Muscle of leg (tissue), 11 donors: ENCODE measurements around the gene RHOF. TPM values are rescaled to one million over a fixed set of nuclear protein-coding genes. Genes with fewer than 3 reads are reported as not detected.
A peak's percentile ranks its signal among the peaks of the same experiment; 100 is the strongest.

Experiments used
- DNase-seq: peaks from one replicate; pipeline ENCODE4 v3.0.0; 2013
- H3K27ac ChIP-seq: one replicate; pipeline ENCODE4 v1.5.1; 2013; ENCODE audit warnings: mild to moderate bottlenecking, low read length, control low read depth
- H3K27me3 ChIP-seq: one replicate; pipeline ENCODE4 v1.6.1; 2013; ENCODE audit warnings: low read length; ENCODE audit not compliant: control insufficient read depth, insufficient read depth
- H3K36me3 ChIP-seq: one replicate; pipeline ENCODE4 v1.6.1; 2013; ENCODE audit warnings: low read length; ENCODE audit not compliant: control insufficient read depth, insufficient read depth
- H3K4me1 ChIP-seq: one replicate; pipeline ENCODE4 v1.6.1; 2013; ENCODE audit warnings: low read length; ENCODE audit not compliant: control insufficient read depth, insufficient read depth
- H3K4me3 ChIP-seq: one replicate; pipeline ENCODE4 v1.5.1; 2013; ENCODE audit warnings: low read length, control low read depth
- H3K9me3 ChIP-seq: replicated peaks from 2 replicates; pipeline ENCODE4 v1.6.1; 2013; ENCODE audit warnings: low read depth, low read length; ENCODE audit not compliant: control insufficient read depth
- WGBS: methylation state at CpG from one replicate; pipeline ENCODE4 v1.1.5; 2013; ENCODE audit warnings: missing lambda C conversion rate; ENCODE audit not compliant: insufficient coverage; 5-methylcytosine and 5-hydroxymethylcytosine counted together
- polyA plus RNA-seq, 8 donors: library from polyadenylated mRNA; unstranded; fragments of 120-200 nt; gene quantifications; one replicate each; pipeline versions ENCODE4 v1.2.1 to v1.2.3, GENCODE V29; 2013; ENCODE audit warnings: inconsistent platforms in 1 of 8, low replicate concordance in 1 of 8; ENCODE audit not compliant: insufficient read length in 8 of 8, insufficient read depth in 1 of 8
- total RNA-seq: library from RNA; stranded (reverse); fragments of 120-200 nt; gene quantifications from one replicate; pipeline ENCODE4 v1.2.4, GENCODE V29; 2013

The RHOF gene
- total and polyA plus RNA-seq, 9 donors: 1.2 to 3.5 (median 2.1) TPM

DNA sequence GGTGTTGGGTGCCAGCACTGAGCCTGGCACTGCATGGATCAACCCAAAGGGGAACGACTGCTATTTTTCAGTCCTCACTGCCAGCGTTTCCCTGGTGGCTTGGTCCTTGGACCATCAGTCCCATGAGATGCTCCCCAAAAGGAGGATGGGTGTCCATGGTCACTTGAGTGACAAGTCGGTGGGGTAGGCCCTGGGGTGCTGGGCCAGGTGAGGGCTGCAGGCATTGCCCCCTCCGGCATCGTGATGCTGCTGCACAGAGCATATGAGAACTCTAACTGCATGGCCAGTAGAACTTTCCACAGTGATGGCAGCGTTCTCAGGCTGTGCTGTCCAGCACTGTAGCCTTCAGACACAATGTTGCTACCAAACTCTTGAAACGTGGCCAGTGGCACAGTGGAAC, 26.6 kb upstream of the RHOF start:
- Histone ChIP-seq H3K36me3 (peaks cover 82% of the 10 kb centered on the region), H3K4me1 (no peaks in the 10 kb centered on the region), H3K9me3 (no peaks in the 10 kb centered on the region), H3K27me3 (no peaks in the 10 kb centered on the region), H3K4me3 (no peak overlapping the region), H3K27ac (no peak overlapping the region)
- WGBS: 91% methylated on average over 6 of the region's 7 CpGs
- no peak for DNase-seq

DNA sequence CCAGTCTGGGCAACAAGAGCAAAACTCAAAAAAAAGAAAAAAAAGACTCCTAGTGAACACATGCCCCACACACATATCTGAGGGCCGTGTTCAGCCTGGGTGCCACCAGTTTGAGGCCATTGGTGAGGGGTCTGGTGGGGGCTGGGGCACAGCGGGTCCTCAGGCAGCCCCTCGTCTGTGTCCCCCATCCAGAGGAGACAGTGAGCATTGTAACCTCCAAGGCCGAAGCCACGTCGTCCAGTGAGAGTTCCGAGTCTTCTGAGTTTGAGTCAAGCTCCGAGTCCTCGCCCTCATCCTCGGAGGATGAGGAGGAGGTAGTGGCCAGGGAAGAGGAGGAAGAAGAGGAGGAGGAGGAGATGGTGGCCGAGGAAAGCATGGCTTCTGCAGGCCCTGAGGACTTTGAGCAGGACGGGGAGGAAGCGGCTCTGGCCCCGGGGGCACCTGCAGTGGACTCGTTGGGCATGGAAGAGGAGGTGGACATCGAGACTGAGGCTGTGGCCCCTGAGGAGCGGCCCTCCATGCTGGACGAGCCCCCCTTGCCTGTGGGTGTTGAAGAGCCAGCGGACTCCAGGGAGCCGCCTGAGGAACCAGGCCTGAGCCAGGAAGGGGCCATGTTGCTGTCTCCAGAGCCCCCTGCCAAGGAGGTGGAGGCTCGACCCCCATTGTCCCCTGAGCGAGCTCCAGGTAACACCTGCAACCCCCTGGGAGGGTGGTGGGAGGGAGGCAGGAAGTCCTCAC, 25.9 kb upstream of the RHOF start:
- Histone ChIP-seq H3K27me3 (no peaks in the 10 kb centered on the region), H3K4me1 (no peaks in the 10 kb centered on the region), H3K36me3 (peaks cover 82% of the 10 kb centered on the region), H3K27ac (no peak overlapping the region), H3K9me3 (no peaks in the 10 kb centered on the region), H3K4me3 (no peak overlapping the region)
- 89% methylated on average over 19 of the region's 22 CpGs for WGBS
- DNase-seq: no peak

DNA sequence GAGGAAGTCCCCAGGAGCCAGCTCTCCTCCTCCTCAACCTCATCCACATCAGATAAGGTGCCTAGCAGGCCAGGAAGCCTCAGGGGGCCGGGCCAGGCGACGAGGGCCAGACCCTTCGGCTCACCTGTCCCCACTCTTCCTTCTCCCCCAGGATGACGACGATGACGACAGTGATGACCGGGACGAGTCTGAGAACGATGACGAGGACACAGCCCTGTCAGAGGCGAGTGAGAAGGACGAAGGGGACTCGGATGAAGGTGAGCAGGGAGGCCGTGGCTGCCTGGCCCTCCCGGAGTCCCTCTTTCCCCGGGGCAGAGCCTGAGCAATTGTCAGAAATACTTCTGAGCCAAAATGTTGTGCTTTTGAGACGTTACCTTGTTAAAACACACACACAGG, 24.2 kb upstream of the RHOF start:
- DNase-seq: no peak
- peaks cover 9% of the 10 kb centered on the region for H3K4me1 ChIP-seq
- H3K9me3 ChIP-seq: no peaks in the 10 kb centered on the region
- H3K4me3 ChIP-seq: no peak overlapping the region
- WGBS: 87% methylated on average over 11 of the region's 18 CpGs
- no peak overlapping the region for H3K27ac ChIP-seq
- peaks cover 83% of the 10 kb centered on the region for H3K36me3 ChIP-seq
- H3K27me3 ChIP-seq: no peaks in the 10 kb centered on the region

- DNase-seq: no peak
- H3K4me3 ChIP-seq: no peak overlapping the region
- H3K27ac ChIP-seq: no peak overlapping the region
- peaks cover 77% of the 10 kb centered on the region for H3K36me3 ChIP-seq
- no peaks in the 10 kb centered on the region for H3K9me3 ChIP-seq
- H3K27me3 ChIP-seq: no peaks in the 10 kb centered on the region
- 97% methylated on average over 21 of the region's 47 CpGs for WGBS
- H3K4me1 ChIP-seq: peaks cover 15% of the 10 kb centered on the region
Measured at GRCh38 chr12:121816925-121817647, 23.6 kb upstream of the RHOF start.

- Histone ChIP-seq H3K4me1 (peaks cover 32% of the 10 kb centered on the region), H3K9me3 (no peaks in the 10 kb centered on the region), H3K4me3 (no peak overlapping the region), H3K27ac (no peak overlapping the region), H3K27me3 (no peaks in the 10 kb centered on the region), H3K36me3 (peaks cover 73% of the 10 kb centered on the region)
- DNase-seq: no peak
- 80% methylated on average over 6 of the region's 8 CpGs for WGBS
Measured at GRCh38 chr12:121815263-121815662, 21.8 kb upstream of the RHOF start.

- no peak for DNase-seq
- no peaks in the 10 kb centered on the region for H3K9me3 ChIP-seq
- no peak overlapping the region for H3K4me3 ChIP-seq
- peaks cover 33% of the 10 kb centered on the region for H3K4me1 ChIP-seq
- WGBS: 87% methylated on average over 28 of the region's 31 CpGs
- H3K36me3 ChIP-seq: peaks cover 73% of the 10 kb centered on the region
- no peak overlapping the region for H3K27ac ChIP-seq
- no peaks in the 10 kb centered on the region for H3K27me3 ChIP-seq
Measured at GRCh38 chr12:121814429-121815119, 21.1 kb upstream of the RHOF start.

DNA sequence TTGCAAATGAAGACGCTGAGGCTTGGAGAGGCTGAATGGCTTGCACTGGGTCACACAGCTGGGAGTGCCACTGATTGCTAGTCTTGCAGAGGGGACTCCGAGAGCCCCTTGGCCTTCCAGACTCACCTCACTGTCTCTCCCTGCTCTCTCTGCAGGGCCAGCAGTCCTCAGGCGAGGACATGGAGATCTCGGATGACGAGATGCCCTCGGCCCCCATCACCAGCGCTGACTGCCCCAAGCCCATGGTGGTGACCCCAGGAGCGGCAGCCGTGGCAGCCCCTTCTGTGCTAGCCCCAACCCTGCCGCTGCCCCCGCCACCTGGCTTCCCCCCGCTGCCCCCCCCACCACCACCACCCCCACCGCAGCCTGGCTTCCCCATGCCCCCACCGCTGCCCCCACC, 20.5 kb upstream of the RHOF start:
- DNase-seq: no peak
- whole genome bisulfite sequencing: 78% methylated on average over 6 of the region's 14 CpGs
- H3K36me3 ChIP-seq: peaks cover 74% of the 10 kb centered on the region
- no peak overlapping the region for H3K27ac ChIP-seq
- no peaks in the 10 kb centered on the region for H3K9me3 ChIP-seq
- no peak overlapping the region for H3K4me3 ChIP-seq
- H3K4me1 ChIP-seq: peaks cover 33% of the 10 kb centered on the region
- no peaks in the 10 kb centered on the region for H3K27me3 ChIP-seq

DNA sequence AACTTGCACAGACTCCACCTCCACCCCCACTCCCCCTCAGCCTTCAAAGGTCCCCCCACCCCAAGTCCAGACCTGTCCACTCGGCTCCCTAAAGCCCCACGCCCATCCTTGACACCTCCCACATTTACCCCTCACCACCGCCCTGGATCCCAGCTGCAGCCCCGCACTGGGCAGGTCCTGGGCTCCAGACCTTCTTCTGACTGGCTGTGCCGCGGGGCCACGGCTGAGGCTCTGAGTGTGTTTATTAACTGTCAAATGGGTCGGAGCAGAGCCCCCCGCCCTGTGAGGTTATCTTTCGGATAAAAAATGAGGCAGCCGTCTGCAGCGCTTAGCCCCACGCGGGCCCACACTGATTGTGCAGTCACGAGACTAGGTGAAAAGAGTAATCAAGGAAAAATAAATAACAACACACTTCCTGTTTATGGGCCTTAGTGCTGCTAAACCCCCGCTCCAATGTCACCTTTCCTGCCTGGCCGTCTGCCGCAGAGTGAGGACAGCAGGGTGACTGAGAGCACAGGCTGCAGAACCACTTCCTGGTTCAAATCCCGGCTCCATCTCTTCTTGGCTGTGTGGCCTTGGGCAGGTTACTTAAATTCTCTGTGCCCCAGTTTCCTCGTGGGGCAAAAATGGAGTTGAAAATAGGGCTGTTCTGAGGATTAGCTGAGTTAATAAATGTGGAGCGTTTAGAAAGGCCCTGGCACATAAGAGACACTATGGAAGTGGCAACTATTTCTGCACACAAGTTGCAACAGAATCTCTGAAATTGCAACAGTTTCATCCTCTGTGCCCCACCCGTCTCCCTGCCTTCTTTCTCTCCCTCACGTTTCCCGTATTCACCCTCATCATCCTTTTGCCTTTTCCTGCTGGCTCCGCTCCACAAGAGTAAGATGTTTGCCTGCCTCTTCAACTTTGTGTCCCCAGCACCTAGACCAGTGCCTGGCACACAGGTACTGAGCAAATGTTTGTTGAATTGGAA, 19.7 kb upstream of the RHOF start:
- DNase-seq: no peak
- peak overlapping the region; percentile 63 for H3K4me3 ChIP-seq
- WGBS: 50% methylated on average over 7 of the region's 25 CpGs
- no peak overlapping the region for H3K27ac ChIP-seq
- peaks cover 81% of the 10 kb centered on the region for H3K36me3 ChIP-seq
- peaks cover 33% of the 10 kb centered on the region for H3K4me1 ChIP-seq
- H3K27me3 ChIP-seq: no peaks in the 10 kb centered on the region
- no peaks in the 10 kb centered on the region for H3K9me3 ChIP-seq

DNA sequence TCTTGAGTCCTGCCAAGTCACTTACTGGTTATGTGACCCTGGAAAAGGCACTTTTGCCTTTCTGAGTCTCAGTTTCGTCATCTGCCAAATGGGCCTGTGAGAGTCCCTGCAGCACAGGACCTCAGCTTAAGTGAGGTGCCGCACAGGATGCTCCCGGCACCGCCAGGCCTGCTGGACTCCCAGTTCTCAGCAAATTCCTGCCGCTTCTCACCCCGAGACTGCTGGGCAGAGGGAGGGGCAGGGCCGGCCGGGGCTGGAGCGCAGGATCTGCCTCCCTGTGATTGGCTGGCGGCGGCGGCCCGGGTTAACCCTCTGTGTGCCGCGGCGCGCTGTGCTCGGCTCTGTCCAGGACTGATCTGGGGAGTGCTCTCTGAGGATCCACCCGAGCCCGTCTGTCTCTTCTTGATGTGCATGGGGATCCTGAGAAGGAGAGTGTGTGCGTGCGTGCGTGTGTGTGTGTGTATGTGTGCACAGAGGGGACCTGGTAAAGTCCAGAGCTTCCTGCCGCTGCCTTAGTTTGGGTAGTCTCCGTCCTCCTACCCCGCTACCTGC, 18.9 kb upstream of the RHOF start:
- H3K9me3 ChIP-seq: no peaks in the 10 kb centered on the region
- H3K27ac ChIP-seq: peak overlapping the region; percentile 47
- H3K4me1 ChIP-seq: peaks cover 36% of the 10 kb centered on the region
- peak overlapping the region; percentile 63 for H3K4me3 ChIP-seq
- WGBS: 6% methylated on average over 19 of the region's 26 CpGs
- H3K36me3 ChIP-seq: peaks cover 81% of the 10 kb centered on the region
- no peaks in the 10 kb centered on the region for H3K27me3 ChIP-seq
- DNase-seq: peak; percentile 68
